HL-60 (cell line): ENCODE measurements around the gene FARP1.

Experiments used
- POLR2AphosphoS5 ChIP-seq: IDR thresholded peaks from 2 replicates; pipeline ENCODE4 v1.6.1; 2012; ENCODE audit warnings: low read depth
- TF ChIP-seq, protein P1 (sequence below): IDR thresholded peaks from one replicate; pipeline ENCODE4 v1.5.1; 2011; ENCODE audit warnings: low read length, control low read depth, inconsistent platforms; ENCODE audit not compliant: insufficient read depth

DNA sequence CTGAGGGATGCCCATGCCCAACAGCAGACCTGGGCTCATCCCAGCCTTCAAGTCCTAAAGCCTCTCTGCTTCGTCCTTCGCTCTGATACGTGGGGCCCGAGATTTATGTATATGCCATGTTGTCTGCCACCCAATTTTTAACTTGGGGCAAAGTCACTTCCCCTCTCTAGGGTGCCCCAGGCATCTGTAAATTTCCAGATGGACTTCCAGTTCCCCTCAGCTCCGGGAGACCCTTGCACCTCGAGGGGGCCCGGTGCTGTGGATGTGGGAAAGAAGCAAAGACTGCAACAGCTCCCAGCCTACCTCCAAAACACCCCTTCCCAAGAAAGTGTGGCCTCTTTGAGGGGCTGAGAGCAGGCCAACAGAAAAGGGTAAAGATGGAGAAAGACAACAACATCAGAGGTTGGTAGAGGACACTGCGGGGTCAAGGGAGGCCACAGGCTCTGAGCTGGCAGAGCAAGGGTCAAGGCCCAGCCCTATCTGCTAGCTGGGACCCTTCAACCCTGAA lies 336.7 kb downstream of the FARP1 start:
- TF ChIP-seq, protein P1, sequence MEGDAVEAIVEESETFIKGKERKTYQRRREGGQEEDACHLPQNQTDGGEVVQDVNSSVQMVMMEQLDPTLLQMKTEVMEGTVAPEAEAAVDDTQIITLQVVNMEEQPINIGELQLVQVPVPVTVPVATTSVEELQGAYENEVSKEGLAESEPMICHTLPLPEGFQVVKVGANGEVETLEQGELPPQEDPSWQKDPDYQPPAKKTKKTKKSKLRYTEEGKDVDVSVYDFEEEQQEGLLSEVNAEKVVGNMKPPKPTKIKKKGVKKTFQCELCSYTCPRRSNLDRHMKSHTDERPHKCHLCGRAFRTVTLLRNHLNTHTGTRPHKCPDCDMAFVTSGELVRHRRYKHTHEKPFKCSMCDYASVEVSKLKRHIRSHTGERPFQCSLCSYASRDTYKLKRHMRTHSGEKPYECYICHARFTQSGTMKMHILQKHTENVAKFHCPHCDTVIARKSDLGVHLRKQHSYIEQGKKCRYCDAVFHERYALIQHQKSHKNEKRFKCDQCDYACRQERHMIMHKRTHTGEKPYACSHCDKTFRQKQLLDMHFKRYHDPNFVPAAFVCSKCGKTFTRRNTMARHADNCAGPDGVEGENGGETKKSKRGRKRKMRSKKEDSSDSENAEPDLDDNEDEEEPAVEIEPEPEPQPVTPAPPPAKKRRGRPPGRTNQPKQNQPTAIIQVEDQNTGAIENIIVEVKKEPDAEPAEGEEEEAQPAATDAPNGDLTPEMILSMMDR, result no peak
- TF ChIP-seq POLR2AphosphoS5, result no peak
